ENCODE measurements around the gene DGCR6L.
"Not testable (repeated sequence)": the region's sequence is repeated elsewhere in the genome, so short reads cannot be mapped to it uniquely, and the experiment has no call there.

DGCR6L gene

GRCh38 chr22:20278726-20279490, 41.0 kb downstream of the DGCR6L start:
- H3K36me3 ChIP-seq (ENCODE audit: control insufficient read depth in 2 of 2, insufficient read depth in 2 of 2, low read length in 2 of 2); H3K9me3 ChIP-seq (ENCODE audit: control insufficient read depth in 2 of 2, low read length in 2 of 2); H3K4me3 ChIP-seq (ENCODE audit: low read length in 2 of 2); H3K4me1 ChIP-seq (ENCODE audit: control insufficient read depth, insufficient read depth, low read length); H3K27me3 ChIP-seq (ENCODE audit: control insufficient read depth in 1 of 2, insufficient read depth in 2 of 2, low read length in 2 of 2); H3K9ac ChIP-seq (ENCODE audit: low read length in 2 of 2); H3K27ac ChIP-seq (ENCODE audit: low read length): not testable (repeated sequence)

- H3K27me3 ChIP-seq (ENCODE audit: control insufficient read depth in 1 of 2, insufficient read depth in 2 of 2, low read length in 2 of 2); H3K27ac ChIP-seq (ENCODE audit: low read length); H3K4me3 ChIP-seq (ENCODE audit: low read length in 2 of 2); H3K4me1 ChIP-seq (ENCODE audit: control insufficient read depth, insufficient read depth, low read length); H3K36me3 ChIP-seq (ENCODE audit: control insufficient read depth in 2 of 2, insufficient read depth in 2 of 2, low read length in 2 of 2); H3K9me3 ChIP-seq (ENCODE audit: control insufficient read depth in 2 of 2, low read length in 2 of 2); H3K9ac ChIP-seq (ENCODE audit: low read length in 2 of 2): not testable (repeated sequence)
Measured at GRCh38 chr22:20277936-20278635, 41.8 kb downstream of the DGCR6L start.

GRCh38 chr22:20276468-20276867, 43.4 kb downstream of the DGCR6L start:
- peaks cover 0 to 3% of the 10 kb centered on the region in 2 donors for H3K27me3 ChIP-seq (ENCODE audit: control insufficient read depth in 1 of 2, insufficient read depth in 2 of 2, low read length in 2 of 2)
- H3K27ac ChIP-seq (ENCODE audit: low read length), result no peak overlapping the region
- H3K9me3 ChIP-seq (ENCODE audit: control insufficient read depth in 2 of 2, low read length in 2 of 2), result no peaks in the 10 kb centered on the region
- no peaks in the 10 kb centered on the region for H3K36me3 ChIP-seq (ENCODE audit: control insufficient read depth in 2 of 2, insufficient read depth in 2 of 2, low read length in 2 of 2)
- no peak overlapping the region for H3K9ac ChIP-seq (ENCODE audit: low read length in 2 of 2)
- H3K4me1 ChIP-seq (ENCODE audit: control insufficient read depth, insufficient read depth, low read length), result no peaks in the 10 kb centered on the region
- no peak overlapping the region for H3K4me3 ChIP-seq (ENCODE audit: low read length in 2 of 2)

GRCh38 chr22:20275836-20276235, 44.0 kb downstream of the DGCR6L start:
- Histone ChIP-seq H3K27me3 (ENCODE audit: control insufficient read depth in 1 of 2, insufficient read depth in 2 of 2, low read length in 2 of 2) (peaks cover 0 to 3% of the 10 kb centered on the region in 2 donors), H3K27ac (ENCODE audit: low read length) (no peak overlapping the region), H3K36me3 (ENCODE audit: control insufficient read depth in 2 of 2, insufficient read depth in 2 of 2, low read length in 2 of 2) (no peaks in the 10 kb centered on the region), H3K9ac (ENCODE audit: low read length in 2 of 2) (no peak overlapping the region), H3K4me3 (ENCODE audit: low read length in 2 of 2) (no peak overlapping the region), H3K9me3 (ENCODE audit: control insufficient read depth in 2 of 2, low read length in 2 of 2) (no peaks in the 10 kb centered on the region), H3K4me1 (ENCODE audit: control insufficient read depth, insufficient read depth, low read length) (no peaks in the 10 kb centered on the region)

GRCh38 chr22:20275325-20275724, 44.5 kb downstream of the DGCR6L start:
- H3K27ac ChIP-seq (ENCODE audit: low read length); H3K9ac ChIP-seq (ENCODE audit: low read length in 2 of 2); H3K9me3 ChIP-seq (ENCODE audit: control insufficient read depth in 2 of 2, low read length in 2 of 2); H3K4me1 ChIP-seq (ENCODE audit: control insufficient read depth, insufficient read depth, low read length); H3K27me3 ChIP-seq (ENCODE audit: control insufficient read depth in 1 of 2, insufficient read depth in 2 of 2, low read length in 2 of 2); H3K36me3 ChIP-seq (ENCODE audit: control insufficient read depth in 2 of 2, insufficient read depth in 2 of 2, low read length in 2 of 2); H3K4me3 ChIP-seq (ENCODE audit: low read length in 2 of 2): not testable (repeated sequence)

- H3K9ac ChIP-seq (ENCODE audit: low read length in 2 of 2); H3K4me1 ChIP-seq (ENCODE audit: control insufficient read depth, insufficient read depth, low read length); H3K4me3 ChIP-seq (ENCODE audit: low read length in 2 of 2); H3K36me3 ChIP-seq (ENCODE audit: control insufficient read depth in 2 of 2, insufficient read depth in 2 of 2, low read length in 2 of 2); H3K27ac ChIP-seq (ENCODE audit: low read length); H3K27me3 ChIP-seq (ENCODE audit: control insufficient read depth in 1 of 2, insufficient read depth in 2 of 2, low read length in 2 of 2); H3K9me3 ChIP-seq (ENCODE audit: control insufficient read depth in 2 of 2, low read length in 2 of 2): not testable (repeated sequence)
Measured at GRCh38 chr22:20274374-20274773, 45.5 kb downstream of the DGCR6L start.

GRCh38 chr22:20273758-20274181, 46.1 kb downstream of the DGCR6L start:
- H3K4me1 ChIP-seq (ENCODE audit: control insufficient read depth, insufficient read depth, low read length), result no peaks in the 10 kb centered on the region
- no peaks in the 10 kb centered on the region for H3K9me3 ChIP-seq (ENCODE audit: control insufficient read depth in 2 of 2, low read length in 2 of 2)
- H3K4me3 ChIP-seq (ENCODE audit: low read length in 2 of 2), result no peak overlapping the region
- no peaks in the 10 kb centered on the region for H3K36me3 ChIP-seq (ENCODE audit: control insufficient read depth in 2 of 2, insufficient read depth in 2 of 2, low read length in 2 of 2)
- H3K27me3 ChIP-seq (ENCODE audit: control insufficient read depth in 1 of 2, insufficient read depth in 2 of 2, low read length in 2 of 2), result peaks cover under 1 to 3% of the 10 kb centered on the region in 2 donors
- no peak overlapping the region for H3K9ac ChIP-seq (ENCODE audit: low read length in 2 of 2)
- no peak overlapping the region for H3K27ac ChIP-seq (ENCODE audit: low read length)

GRCh38 chr22:20272700-20273099, 47.2 kb downstream of the DGCR6L start:
- H3K4me1 ChIP-seq (ENCODE audit: control insufficient read depth, insufficient read depth, low read length), result peaks cover 3% of the 10 kb centered on the region
- no peaks in the 10 kb centered on the region for H3K9me3 ChIP-seq (ENCODE audit: control insufficient read depth in 2 of 2, low read length in 2 of 2)
- no peak overlapping the region for H3K27ac ChIP-seq (ENCODE audit: low read length)
- no peak overlapping the region for H3K9ac ChIP-seq (ENCODE audit: low read length in 2 of 2)
- no peak overlapping the region for H3K4me3 ChIP-seq (ENCODE audit: low read length in 2 of 2)
- no peaks in the 10 kb centered on the region for H3K36me3 ChIP-seq (ENCODE audit: control insufficient read depth in 2 of 2, insufficient read depth in 2 of 2, low read length in 2 of 2)
- peaks cover 3% of the 10 kb centered on the region in 2 donors for H3K27me3 ChIP-seq (ENCODE audit: control insufficient read depth in 1 of 2, insufficient read depth in 2 of 2, low read length in 2 of 2)

- no peak overlapping the region for H3K27ac ChIP-seq (ENCODE audit: low read length)
- peaks cover 8% of the 10 kb centered on the region for H3K4me1 ChIP-seq (ENCODE audit: control insufficient read depth, insufficient read depth, low read length)
- peaks cover 3 to 8% of the 10 kb centered on the region in 2 donors for H3K27me3 ChIP-seq (ENCODE audit: control insufficient read depth in 1 of 2, insufficient read depth in 2 of 2, low read length in 2 of 2)
- no peak overlapping the region for H3K4me3 ChIP-seq (ENCODE audit: low read length in 2 of 2)
- no peaks in the 10 kb centered on the region for H3K36me3 ChIP-seq (ENCODE audit: control insufficient read depth in 2 of 2, insufficient read depth in 2 of 2, low read length in 2 of 2)
- no peak overlapping the region for H3K9ac ChIP-seq (ENCODE audit: low read length in 2 of 2)
- H3K9me3 ChIP-seq (ENCODE audit: control insufficient read depth in 2 of 2, low read length in 2 of 2), result no peaks in the 10 kb centered on the region
Measured at GRCh38 chr22:20272174-20272573, 47.7 kb downstream of the DGCR6L start.

GRCh38 chr22:20271114-20271994, 48.5 kb downstream of the DGCR6L start:
- no peaks in the 10 kb centered on the region for H3K36me3 ChIP-seq (ENCODE audit: control insufficient read depth in 2 of 2, insufficient read depth in 2 of 2, low read length in 2 of 2)
- peaks cover 3 to 9% of the 10 kb centered on the region in 2 donors for H3K27me3 ChIP-seq (ENCODE audit: control insufficient read depth in 1 of 2, insufficient read depth in 2 of 2, low read length in 2 of 2)
- no peak overlapping the region for H3K27ac ChIP-seq (ENCODE audit: low read length)
- H3K9me3 ChIP-seq (ENCODE audit: control insufficient read depth in 2 of 2, low read length in 2 of 2), result no peaks in the 10 kb centered on the region
- H3K4me3 ChIP-seq (ENCODE audit: low read length in 2 of 2), result no peak overlapping the region
- no peak overlapping the region for H3K9ac ChIP-seq (ENCODE audit: low read length in 2 of 2)
- peaks cover 8% of the 10 kb centered on the region for H3K4me1 ChIP-seq (ENCODE audit: control insufficient read depth, insufficient read depth, low read length)
